ENCODE results near the gene PAX1.

PAX1 gene

GRCh38 chr20:21705575-21706260 lies at the start of gene PAX1:
Gene PAX1 (plus strand): TSS chr20:21705664. CDS start chr20:21705713, 49 bp downstream.
- no peak for DNase-seq (ENCODE audit: low read depth)

DNA sequence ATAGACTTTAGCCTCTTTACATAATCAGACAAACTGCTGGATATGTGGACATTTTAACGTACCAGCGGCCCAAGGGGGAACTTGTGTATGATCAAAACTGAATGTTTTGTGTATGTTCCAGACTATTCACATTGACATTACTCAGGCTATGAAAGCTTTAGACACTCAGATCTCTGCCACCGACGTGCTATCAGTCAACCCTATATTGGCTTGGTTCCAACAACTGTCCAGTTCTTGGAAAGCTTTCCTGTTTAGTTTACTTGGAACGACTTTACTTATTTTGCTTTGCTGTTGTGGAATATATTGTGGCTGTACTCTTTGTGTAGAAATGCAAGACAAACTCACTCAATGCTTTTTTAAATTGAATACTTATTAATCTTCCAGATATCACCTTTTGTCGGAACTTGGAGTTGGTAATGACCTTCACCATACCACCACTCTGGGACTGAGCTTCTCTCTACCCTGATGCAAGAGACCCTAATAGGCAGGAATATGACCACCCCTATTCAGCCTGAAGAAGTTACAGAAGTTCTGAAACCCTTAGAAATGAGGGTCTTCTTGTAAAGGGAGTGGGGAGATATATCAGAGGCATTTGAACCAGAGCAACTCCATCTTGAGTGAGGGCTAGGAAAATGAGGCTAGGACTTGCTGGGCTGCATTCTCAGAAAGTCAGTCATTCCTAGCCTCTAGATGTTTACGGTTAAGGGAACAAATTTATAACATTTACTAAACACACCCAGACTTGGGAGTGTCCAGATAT lies 49.0 kb upstream of the PAX1 start:
- DNase-seq (ENCODE audit: low read depth), result no peak

DNA sequence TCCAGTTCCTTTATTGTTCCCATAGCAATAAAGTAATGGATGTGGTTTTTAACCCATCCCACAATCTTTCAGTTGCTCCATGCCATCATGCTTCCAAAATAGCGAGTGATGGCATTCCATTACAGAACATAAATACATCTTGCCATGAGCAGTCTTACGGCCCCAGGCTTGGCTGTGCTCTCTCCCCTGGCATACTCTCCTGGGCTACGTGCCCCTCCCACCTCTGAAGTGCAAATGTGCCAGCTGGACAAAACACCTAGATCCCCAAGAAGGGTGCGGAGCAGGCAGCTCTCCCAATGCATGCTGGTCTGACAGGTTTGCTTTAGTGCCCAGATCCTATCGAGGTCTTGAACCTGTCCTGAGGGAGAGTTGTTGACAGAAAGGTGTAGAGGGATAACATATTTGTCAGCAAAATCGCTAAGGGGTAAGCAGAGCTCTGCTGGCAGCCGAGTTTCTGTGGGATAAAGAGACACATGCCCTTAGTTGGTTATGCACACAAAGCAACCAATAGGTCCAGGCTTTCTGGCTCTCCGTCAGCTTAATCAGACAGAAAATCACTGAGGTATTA lies 43.9 kb upstream of the PAX1 start:
- no peak for DNase-seq (ENCODE audit: low read depth)

GRCh38 chr20:21663465-21663864 lies 42.0 kb upstream of the PAX1 start:
- no peak for DNase-seq (ENCODE audit: low read depth)

DNA sequence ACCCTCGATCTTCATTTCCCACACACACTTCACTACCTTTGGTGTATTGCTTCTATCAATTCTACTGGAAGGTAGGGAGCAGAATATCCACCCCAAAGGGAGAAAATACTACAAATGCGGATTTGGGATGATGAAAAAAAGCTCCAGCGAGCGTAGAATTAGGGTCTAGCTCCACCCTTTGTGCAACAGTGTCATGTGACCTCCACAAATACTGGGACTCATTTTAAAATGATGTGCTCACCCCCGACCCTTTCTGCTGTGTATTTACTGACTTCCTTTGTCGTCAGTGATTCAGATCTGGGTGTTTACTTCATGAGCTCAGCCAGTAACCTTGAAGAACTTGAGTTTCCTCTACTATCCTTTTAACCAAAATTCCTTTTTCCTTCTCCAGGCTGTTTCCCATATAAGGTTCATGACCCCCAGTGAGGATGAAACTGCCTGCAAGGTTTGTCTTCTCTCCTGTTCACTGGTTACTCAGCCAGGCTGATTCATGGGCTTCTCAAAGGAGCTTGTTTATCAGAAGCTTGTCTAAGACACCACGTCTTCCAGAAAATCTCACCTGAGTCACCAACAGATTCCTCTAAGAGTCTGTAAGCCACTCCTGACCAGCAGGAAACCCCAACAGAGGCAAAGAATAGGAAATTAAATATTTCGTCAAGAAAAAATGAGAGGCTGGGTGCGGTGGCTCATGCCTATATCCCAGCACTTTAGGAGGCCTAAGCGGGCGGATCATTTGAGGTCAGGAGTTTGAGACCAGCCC lies 39.6 kb upstream of the PAX1 start:
- DNase-seq (ENCODE audit: low read depth), result no peak

DNA sequence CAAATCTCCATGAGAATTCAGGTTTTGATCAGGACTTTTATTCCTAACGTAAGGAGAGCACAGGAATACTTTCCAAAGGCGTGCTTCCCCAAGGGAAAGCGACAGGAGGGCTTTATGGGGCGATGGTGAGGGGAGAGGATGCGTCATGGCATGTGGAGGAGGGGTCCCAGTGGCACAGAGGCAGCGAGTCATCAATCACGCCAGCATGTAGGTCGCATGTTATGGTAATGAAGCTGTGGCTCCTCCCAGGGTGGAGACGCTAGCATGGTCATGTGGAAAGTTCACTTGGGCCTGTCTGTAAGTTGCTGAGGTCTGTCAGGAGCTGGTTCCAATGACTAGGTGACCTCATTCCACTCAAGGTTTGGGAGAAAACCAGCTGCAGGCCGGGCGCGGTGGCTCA lies 35.3 kb upstream of the PAX1 start:
- DNase-seq (ENCODE audit: low read depth), result no peak

DNA sequence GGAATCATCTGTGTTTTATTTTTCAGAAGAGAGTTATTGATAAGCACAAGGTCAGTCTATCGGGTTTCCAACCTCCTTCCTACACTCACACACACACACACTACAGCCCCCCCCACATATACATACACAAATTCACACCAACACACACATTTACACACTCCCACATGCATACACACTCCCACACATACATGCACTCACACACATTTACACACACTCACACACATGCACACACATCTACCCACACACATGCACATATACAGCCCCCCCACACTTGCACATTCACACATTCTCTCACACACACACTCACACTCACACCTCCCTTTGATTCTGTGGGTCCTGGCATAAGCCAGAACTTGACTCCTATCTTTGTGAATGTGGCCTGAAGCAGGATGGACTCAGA lies 34.5 kb upstream of the PAX1 start:
- DNase-seq (ENCODE audit: low read depth), result no peak

DNA sequence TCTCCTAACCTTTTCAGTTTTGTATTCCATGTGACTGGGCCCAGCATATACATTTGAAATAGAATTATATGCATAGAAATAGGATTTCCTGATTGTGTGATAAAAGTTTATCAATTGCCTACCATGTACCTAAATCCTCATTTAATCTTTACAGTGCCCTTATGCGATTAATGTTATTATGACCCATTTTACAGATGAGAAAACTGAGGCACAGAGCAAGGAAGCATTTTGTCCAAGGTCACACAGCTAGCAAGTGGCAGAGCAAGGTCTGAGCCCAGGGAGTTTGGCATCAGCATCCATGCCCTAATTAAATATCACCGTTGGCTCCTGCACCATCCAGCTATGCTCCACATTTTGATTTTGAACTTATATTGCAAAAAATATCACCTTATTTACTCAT lies 28.2 kb upstream of the PAX1 start:
- no peak for DNase-seq (ENCODE audit: low read depth)

DNA sequence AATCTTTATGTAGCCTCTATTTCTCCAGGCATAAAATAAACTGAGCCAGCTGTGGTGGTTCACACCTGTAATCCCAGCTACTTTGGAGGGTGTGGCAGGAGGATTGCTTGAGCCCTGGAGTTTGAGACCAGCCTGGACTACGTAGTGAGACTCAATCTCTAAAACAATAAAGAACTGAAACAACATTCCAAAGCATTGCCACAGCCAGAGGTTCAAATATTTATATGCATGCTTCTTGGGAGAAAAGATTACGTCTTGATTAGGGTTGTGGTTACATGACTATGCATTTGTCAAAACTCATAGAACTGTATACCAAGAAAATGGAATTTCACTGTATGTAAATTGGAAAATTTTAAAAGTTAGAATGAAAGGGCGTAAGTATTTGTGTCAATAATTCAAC lies 27.7 kb upstream of the PAX1 start:
- no peak for DNase-seq (ENCODE audit: low read depth)

- DNase-seq (ENCODE audit: low read depth), result no peak
These were observed 24.1 kb upstream of the PAX1 start for GRCh38 chr20:21681234-21681921.

DNA sequence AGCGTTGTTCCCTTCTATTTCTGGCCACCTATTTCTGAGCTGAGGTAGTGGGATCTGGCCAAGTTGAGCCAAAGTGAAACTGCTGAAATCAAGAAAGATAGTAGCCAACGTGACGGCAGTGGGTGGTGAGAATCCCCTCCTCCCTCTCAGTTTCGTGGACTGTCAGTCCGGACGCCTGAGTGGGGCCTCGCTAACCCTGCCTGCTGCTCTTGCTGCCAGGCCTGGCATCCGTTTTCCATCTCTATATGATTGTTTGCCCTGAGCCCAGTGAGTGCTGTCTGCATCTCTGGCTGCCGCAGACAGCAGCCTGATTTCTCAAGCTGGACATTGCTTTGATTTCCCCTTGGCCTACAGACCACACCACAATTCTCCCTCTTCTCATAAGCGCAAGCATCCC lies 23.5 kb upstream of the PAX1 start:
- no peak for DNase-seq (ENCODE audit: low read depth)

- no peak for DNase-seq (ENCODE audit: low read depth)
These were observed 22.9 kb upstream of the PAX1 start for GRCh38 chr20:21682521-21682954.

- no peak for DNase-seq (ENCODE audit: low read depth)
These were observed 20.8 kb upstream of the PAX1 start for GRCh38 chr20:21684671-21685070.

- no peak for DNase-seq (ENCODE audit: low read depth)
These were observed 19.5 kb upstream of the PAX1 start for GRCh38 chr20:21685981-21686380.

- DNase-seq (ENCODE audit: low read depth), result no peak
These were observed 12.1 kb upstream of the PAX1 start for GRCh38 chr20:21693322-21693721.

DNA sequence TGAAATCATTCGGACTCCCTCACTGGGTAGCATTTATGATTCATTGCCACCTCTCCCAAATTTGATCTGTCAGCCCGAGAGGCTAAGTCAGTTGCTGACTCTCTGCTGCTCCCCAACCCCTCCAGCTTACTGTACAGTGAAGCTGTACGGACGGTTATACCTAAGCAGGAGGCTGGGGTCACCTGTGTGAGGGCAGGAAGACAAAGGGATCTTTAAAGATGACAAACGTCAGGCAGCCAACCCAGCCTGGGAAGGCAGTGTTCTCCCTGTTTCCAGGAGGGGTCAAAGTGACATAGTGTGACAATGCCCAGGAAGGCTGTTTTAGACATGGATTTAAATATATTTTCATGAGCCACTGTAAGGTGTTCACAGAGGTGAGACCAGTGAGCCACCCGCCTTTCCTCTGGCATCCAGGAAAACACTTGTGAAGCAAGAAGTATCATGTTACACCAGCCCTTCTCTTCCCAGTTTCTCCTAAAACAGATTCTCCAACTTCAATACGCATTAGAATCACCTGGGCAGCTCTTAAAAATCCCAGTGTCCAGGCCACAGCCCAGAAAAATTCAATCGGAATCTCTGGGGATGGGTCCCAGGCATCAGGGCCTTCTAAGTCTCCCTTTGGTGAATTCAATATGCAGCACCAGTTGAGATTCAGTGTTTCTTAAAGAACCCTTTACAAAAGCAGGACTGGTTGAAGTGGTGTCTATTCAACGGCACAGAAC lies 6.8 kb upstream of the PAX1 start:
- no peak for DNase-seq (ENCODE audit: low read depth)

GRCh38 chr20:21699216-21699508 lies 6.3 kb upstream of the PAX1 start:
- DNase-seq (ENCODE audit: low read depth), result no peak

GRCh38 chr20:21701171-21701876 lies 4.1 kb upstream of the PAX1 start:
- no peak for DNase-seq (ENCODE audit: low read depth)

DNA sequence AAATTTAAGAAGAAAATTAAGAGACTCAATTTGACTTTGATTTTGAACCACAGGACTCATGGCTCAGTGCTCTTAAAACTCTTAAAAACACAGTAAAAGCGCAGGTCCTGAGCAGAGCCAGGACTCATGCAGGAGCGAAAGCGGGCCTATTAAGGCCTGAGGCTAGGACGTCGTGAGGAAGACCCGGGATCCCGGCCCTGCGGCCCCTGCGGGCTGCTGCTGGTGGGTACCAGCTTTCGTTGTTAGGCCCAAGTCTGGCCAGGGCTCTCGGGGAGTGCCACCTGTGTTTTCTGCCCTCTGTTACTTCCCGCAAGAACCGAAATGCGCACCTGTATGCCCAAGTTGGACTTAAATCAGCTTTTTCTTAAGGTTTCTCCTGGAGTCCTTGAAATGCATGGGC lies 3.4 kb upstream of the PAX1 start:
- no peak for DNase-seq (ENCODE audit: low read depth)

GRCh38 chr20:21702553-21703470 lies 2.7 kb upstream of the PAX1 start:
- peak; percentile 1 for DNase-seq (ENCODE audit: low read depth)

Data from amniotic epithelial cell (primary cell).